H9 (cell line): Measurements from ENCODE around the gene DUSP16. TPM values are rescaled to one million over a fixed set of nuclear protein-coding genes. Genes with fewer than 3 reads are reported as not detected.

Source experiments
- DNase-seq: peaks from one replicate; pipeline ENCODE4 v3.0.0-alpha.2; 2017
- H2AFZ ChIP-seq: one replicate; pipeline ENCODE4 v1.6.1; 2013; ENCODE audit warnings: mild to moderate bottlenecking, low read length, control low read depth, moderate library complexity
- H2AK5ac ChIP-seq: 2 replicates; pipeline ENCODE4 v1.6.1; 2013; ENCODE audit warnings: low read length, control low read depth, mixed read lengths; ENCODE audit not compliant: insufficient read length
- H2BK120ac ChIP-seq: one replicate; pipeline ENCODE4 v1.6.1; 2013; ENCODE audit warnings: low read depth, mild to moderate bottlenecking, low read length, control low read depth, inconsistent platforms; ENCODE audit not compliant: poor library complexity, severe bottlenecking
- H2BK12ac ChIP-seq: 2 replicates; pipeline ENCODE4 v1.6.1; 2013; ENCODE audit warnings: low read length, control low read depth, mixed read lengths, low read depth; ENCODE audit not compliant: insufficient read length
- H2BK15ac ChIP-seq: 2 replicates; pipeline ENCODE4 v1.6.1; 2013; ENCODE audit warnings: low read depth, low read length, control low read depth
- H2BK20ac ChIP-seq: one replicate; pipeline ENCODE4 v1.6.1; 2013; ENCODE audit warnings: low read depth, mild to moderate bottlenecking, low read length, control low read depth, inconsistent platforms; ENCODE audit not compliant: poor library complexity, severe bottlenecking
- H2BK5ac ChIP-seq: 2 replicates; pipeline ENCODE4 v1.6.1; 2013; ENCODE audit warnings: low read length, control low read depth, mixed read lengths; ENCODE audit not compliant: insufficient read length
- H3K14ac ChIP-seq: 2 replicates; pipeline ENCODE4 v1.6.1; 2013; ENCODE audit warnings: low read length, control low read depth; ENCODE audit not compliant: insufficient read depth
- H3K18ac ChIP-seq: 2 replicates; pipeline ENCODE4 v1.6.1; 2013; ENCODE audit warnings: low read depth, mild to moderate bottlenecking, mixed read lengths, low read length, control low read depth; ENCODE audit not compliant: insufficient read length
- H3K23ac ChIP-seq: 2 replicates; pipeline ENCODE4 v1.6.1; 2013; ENCODE audit warnings: low read length, control low read depth, mixed read lengths, low read depth; ENCODE audit not compliant: insufficient read length
- H3K23me2 ChIP-seq: 2 replicates; pipeline ENCODE4 v1.6.1; 2013; ENCODE audit warnings: low read depth, mild to moderate bottlenecking, mixed read lengths, low read length, control low read depth; ENCODE audit not compliant: insufficient read length, poor library complexity, severe bottlenecking
- H3K27ac ChIP-seq: 2 replicates; pipeline ENCODE4 v1.5.1; 2013; ENCODE audit warnings: low read length, control low read depth, mixed read lengths, low read depth; ENCODE audit not compliant: insufficient read length
- H3K27me3 ChIP-seq: 2 replicates; pipeline ENCODE4 v1.6.1; 2013; ENCODE audit warnings: low read length, control low read depth, inconsistent platforms; ENCODE audit not compliant: insufficient read depth
- H3K4ac ChIP-seq: 2 replicates; pipeline ENCODE4 v1.6.1; 2013; ENCODE audit warnings: low read depth, mild to moderate bottlenecking, control low read depth, inconsistent platforms, low read length, moderate library complexity
- H3K4me1 ChIP-seq: 2 replicates; pipeline ENCODE4 v1.6.1; 2013; ENCODE audit warnings: low read length, control low read depth, inconsistent platforms; ENCODE audit not compliant: insufficient read depth
- H3K4me2 ChIP-seq: 2 replicates; pipeline ENCODE4 v1.6.1; 2013; ENCODE audit warnings: low read length, control low read depth, mixed read lengths; ENCODE audit not compliant: insufficient read length, insufficient read depth
- H3K56ac ChIP-seq: 2 replicates; pipeline ENCODE4 v1.6.1; 2013; ENCODE audit warnings: low read depth, mild to moderate bottlenecking, mixed read lengths, low read length, control low read depth; ENCODE audit not compliant: insufficient read length
- H3K79me1 ChIP-seq: 2 replicates; pipeline ENCODE4 v1.6.1; 2013; ENCODE audit warnings: low read depth, mild to moderate bottlenecking, moderate library complexity, low read length, control low read depth, inconsistent platforms; ENCODE audit not compliant: insufficient read depth, poor library complexity, severe bottlenecking
- H3K79me2 ChIP-seq: 2 replicates; pipeline ENCODE4 v1.6.1; 2013; ENCODE audit warnings: low read length, control low read depth, inconsistent platforms; ENCODE audit not compliant: insufficient read depth
- H3K9ac ChIP-seq: 2 replicates; pipeline ENCODE4 v1.6.1; 2013; ENCODE audit warnings: low read length, control low read depth, mixed read lengths; ENCODE audit not compliant: insufficient read length; ENCODE audit errors: extremely low read depth
- H3K9me3 ChIP-seq: one replicate; pipeline ENCODE4 v1.6.1; 2013; ENCODE audit warnings: low read depth, low read length, inconsistent platforms; ENCODE audit not compliant: control insufficient read depth
- H3T11ph ChIP-seq: one replicate; pipeline ENCODE4 v1.6.1; 2013; ENCODE audit warnings: mild to moderate bottlenecking, low read length, control low read depth, inconsistent platforms
- H4K20me1 ChIP-seq: one replicate; pipeline ENCODE4 v1.6.1; 2013; ENCODE audit not compliant: control insufficient read depth, insufficient read length, insufficient read depth
- H4K5ac ChIP-seq: 2 replicates; pipeline ENCODE4 v1.6.1; 2013; ENCODE audit warnings: low read depth, mild to moderate bottlenecking, mixed read lengths, low read length, control low read depth; ENCODE audit not compliant: insufficient read length
- H4K8ac ChIP-seq: replicated peaks from 2 replicates; pipeline ENCODE4 v1.6.1; 2013; ENCODE audit warnings: low read length, control low read depth, mixed read lengths, low read depth; ENCODE audit not compliant: insufficient read length
- H4K91ac ChIP-seq: 2 replicates; pipeline ENCODE4 v1.6.1; 2013; ENCODE audit warnings: low read depth, mild to moderate bottlenecking, moderate library complexity, mixed read lengths, low read length, control low read depth; ENCODE audit not compliant: insufficient read length
- H3K27ac Mint-ChIP-seq, 3 experiments: 2 replicates in 2 of 3; 3 replicates in 1 of 3; pipeline ENCODE4 v1.8.0; 2020 to 2021; ENCODE audit warnings: mixed read lengths in 3 of 3, mild to moderate bottlenecking in 1 of 3, moderate library complexity in 1 of 3
- H3K27me3 Mint-ChIP-seq: 2 replicates; pipeline ENCODE4 v1.8.0; 2021; ENCODE audit warnings: low read depth, mild to moderate bottlenecking, moderate library complexity, mixed read lengths
- H3K36me3 Mint-ChIP-seq, 3 experiments: 2 replicates in 2 of 3; 3 replicates in 1 of 3; pipeline ENCODE4 v1.8.0; 2020 to 2021; ENCODE audit warnings: low read depth in 3 of 3, mixed read lengths in 3 of 3; ENCODE audit not compliant: insufficient read depth in 1 of 3
- H3K4me1 Mint-ChIP-seq, 2 experiments: 2 replicates each; pipeline ENCODE4 v1.8.0; 2020; ENCODE audit warnings: mixed read lengths in 2 of 2
- H3K4me3 Mint-ChIP-seq, 2 experiments: 2 replicates in 1 of 2; 3 replicates in 1 of 2; pipeline ENCODE4 v1.8.0; 2020 to 2021; ENCODE audit warnings: mild to moderate bottlenecking in 2 of 2, mixed read lengths in 2 of 2, moderate library complexity in 1 of 2
- H3K9me3 Mint-ChIP-seq, 2 experiments: 2 replicates in 1 of 2; 3 replicates in 1 of 2; pipeline ENCODE4 v1.8.0; 2020; ENCODE audit warnings: mild to moderate bottlenecking in 2 of 2, mixed read lengths in 2 of 2, moderate library complexity in 1 of 2
- WGBS: extraction: QIAGEN DNeasy Blood & Tissue Kit; methylation state at CpG from one replicate; pipeline ENCODE4 v1.1.7; 2013; ENCODE audit warnings: missing lambda C conversion rate, low lambda C conversion rate, mixed read lengths; ENCODE audit not compliant: insufficient read length; ENCODE audit errors: extremely low coverage; 5-methylcytosine and 5-hydroxymethylcytosine counted together
- total RNA-seq: library from RNA; stranded (reverse); gene quantifications from 2 replicates; pipeline ENCODE4 v1.2.1, GENCODE V29; 2021
- TF ChIP-seq, protein P1 (sequence below): fragments of 200-600 bp; sonication (generic); conservative IDR thresholded peaks from 3 replicates; pipeline ENCODE4 v1.8.0; 2021; ENCODE audit warnings: antibody characterized with exemption, mild to moderate bottlenecking

The DUSP16 gene
- total RNA-seq, 1 experiment from 2014 or later, result 64.0 TPM

DNA sequence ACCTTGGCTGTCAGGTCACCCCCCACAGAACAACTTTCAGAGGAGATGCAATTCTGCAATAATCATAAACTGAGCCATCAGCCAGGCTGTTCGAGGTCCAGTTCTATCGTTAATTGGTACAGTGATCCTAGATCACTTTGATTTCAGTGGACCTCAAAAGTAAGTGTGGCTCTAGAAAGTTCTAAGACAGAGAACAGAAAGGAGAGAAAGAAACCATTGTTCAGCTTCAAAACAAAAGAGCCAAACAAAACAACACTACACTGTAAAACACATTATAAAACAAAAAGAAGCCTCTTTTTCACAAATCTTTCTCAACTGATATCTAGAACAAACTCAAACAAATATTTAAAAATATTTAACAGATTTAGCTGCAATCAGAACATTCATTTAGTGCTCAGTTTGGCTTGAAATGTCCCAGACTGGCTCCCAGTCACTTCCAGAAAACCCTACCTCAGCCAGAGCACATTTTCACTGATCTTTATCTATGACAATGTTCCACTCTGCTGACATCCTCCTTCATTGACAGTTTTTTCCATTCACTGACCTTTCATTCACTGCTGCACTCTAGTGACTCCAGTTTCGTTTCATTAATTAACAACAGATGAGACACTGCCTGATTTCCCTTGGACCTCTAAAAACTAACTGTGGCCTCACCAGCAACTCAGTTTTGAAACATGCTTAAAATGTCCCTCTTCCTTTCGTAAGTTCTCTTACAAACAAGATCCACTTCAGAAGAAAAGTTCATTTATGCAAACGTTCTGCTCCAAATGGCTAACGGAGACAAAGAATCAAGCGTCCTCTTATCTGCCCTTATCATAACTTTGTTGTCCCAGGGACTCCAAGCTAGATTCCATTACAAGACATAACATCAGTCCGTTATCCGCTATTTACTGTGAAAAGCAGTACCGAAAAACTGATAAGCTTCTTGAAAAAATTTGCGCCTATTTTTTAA lies 56.8 kb downstream of the DUSP16 start:
- Mint-ChIP-seq H3K27ac (peak overlapping the region in 2 of 3 experiments; percentile 19 to 87; a peak in 5 of 7 replicates), H3K4me1 (peaks cover 62 to 67% of the 10 kb centered on the region in 2 experiments), H3K27me3 (no peaks in the 10 kb centered on the region), H3K4me3 (no peak overlapping the region), H3K36me3 (peaks cover 2 to 4% (median 2%) of the 10 kb centered on the region in 3 experiments; a peak in 3 of 7 replicates), H3K9me3 (no peaks in the 10 kb centered on the region)
- no peak overlapping the region for H3K4me2 ChIP-seq
- no peak overlapping the region for H2BK5ac ChIP-seq
- H3K9me3 ChIP-seq, result no peaks in the 10 kb centered on the region
- peaks cover 11% of the 10 kb centered on the region; the same call in 1 of the 2 replicates for H3K4me1 ChIP-seq
- no peak overlapping the region for H3T11ph ChIP-seq
- no peak overlapping the region for H3K56ac ChIP-seq
- H3K4ac ChIP-seq, result no peak overlapping the region
- H2AFZ ChIP-seq, result no peak overlapping the region
- H3K23ac ChIP-seq, result no peak overlapping the region
- peaks cover 10% of the 10 kb centered on the region for H3K79me1 ChIP-seq
- H2BK20ac ChIP-seq, result no peak overlapping the region
- TF ChIP-seq, protein P1, sequence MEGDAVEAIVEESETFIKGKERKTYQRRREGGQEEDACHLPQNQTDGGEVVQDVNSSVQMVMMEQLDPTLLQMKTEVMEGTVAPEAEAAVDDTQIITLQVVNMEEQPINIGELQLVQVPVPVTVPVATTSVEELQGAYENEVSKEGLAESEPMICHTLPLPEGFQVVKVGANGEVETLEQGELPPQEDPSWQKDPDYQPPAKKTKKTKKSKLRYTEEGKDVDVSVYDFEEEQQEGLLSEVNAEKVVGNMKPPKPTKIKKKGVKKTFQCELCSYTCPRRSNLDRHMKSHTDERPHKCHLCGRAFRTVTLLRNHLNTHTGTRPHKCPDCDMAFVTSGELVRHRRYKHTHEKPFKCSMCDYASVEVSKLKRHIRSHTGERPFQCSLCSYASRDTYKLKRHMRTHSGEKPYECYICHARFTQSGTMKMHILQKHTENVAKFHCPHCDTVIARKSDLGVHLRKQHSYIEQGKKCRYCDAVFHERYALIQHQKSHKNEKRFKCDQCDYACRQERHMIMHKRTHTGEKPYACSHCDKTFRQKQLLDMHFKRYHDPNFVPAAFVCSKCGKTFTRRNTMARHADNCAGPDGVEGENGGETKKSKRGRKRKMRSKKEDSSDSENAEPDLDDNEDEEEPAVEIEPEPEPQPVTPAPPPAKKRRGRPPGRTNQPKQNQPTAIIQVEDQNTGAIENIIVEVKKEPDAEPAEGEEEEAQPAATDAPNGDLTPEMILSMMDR, result no peak
- no peak overlapping the region for H3K27ac ChIP-seq
- no CpG with 5 or more reads among the region's 11 CpGs for WGBS
- no peak overlapping the region for H4K91ac ChIP-seq
- H2BK15ac ChIP-seq, result no peak overlapping the region
- H3K23me2 ChIP-seq, result no peaks in the 10 kb centered on the region
- H3K9ac ChIP-seq, result no peak overlapping the region
- H3K27me3 ChIP-seq, result no peaks in the 10 kb centered on the region
- no peaks in the 10 kb centered on the region for H4K20me1 ChIP-seq
- DNase-seq, result no peak
- peaks cover 8% of the 10 kb centered on the region; the same call in 1 of the 2 replicates for H3K79me2 ChIP-seq
- no peak overlapping the region for H2BK12ac ChIP-seq
- H3K18ac ChIP-seq, result no peak overlapping the region
- no peak overlapping the region for H4K5ac ChIP-seq
- no peak overlapping the region for H2AK5ac ChIP-seq
- no peak overlapping the region for H2BK120ac ChIP-seq
- no peak overlapping the region for H3K14ac ChIP-seq
- no peak overlapping the region for H4K8ac ChIP-seq
